HCT116 (cell line): ENCODE results near the gene WWOX. TPM values are rescaled to one million over a fixed set of nuclear protein-coding genes. Genes with fewer than 3 reads are reported as not detected.

Experiments used
- ATAC-seq: fragments of 200-7000 bp; cut with Tn5 transposase; 2 replicates; pipeline ENCODE4 v1.9.1; 2020; ENCODE audit warnings: mild to moderate bottlenecking, moderate library complexity
- BruUV-seq: library from RNA; stranded (reverse); fragments of 400-500 nt; replicated peaks from 2 replicates; lab custom pipeline; 2021; lab: Mats Ljungman, UMichigan
- CTCF ChIA-PET: fragments of 300-600 bp; sonication (Branson Sonifier 250); formaldehyde crosslinking; loops from one replicate; lab custom pipeline; 2021; ENCODE audit warnings: antibody characterized with exemption; lab: Charles Lee
- POLR2A ChIA-PET: fragments of 300-600, 350-600 bp; sonication (Branson Sonifier 250); formaldehyde crosslinking; loops from one replicate; lab custom pipeline; 2021; ENCODE audit warnings: antibody characterized with exemption; lab: Charles Lee
- RAD21 ChIA-PET, 2 experiments: fragments of 300-600 bp; sonication (Branson Sonifier 250); formaldehyde crosslinking; loops; one replicate each; lab custom pipeline; 2023; ENCODE audit warnings: low total read pairs in 2 of 2; ENCODE audit not compliant: uncharacterized antibody in 2 of 2, unreplicated experiment in 2 of 2, low non-redundant PET in 1 of 2; lab: Charles Lee
- DNase-seq: peaks from one replicate; pipeline ENCODE4 v3.0.0-alpha.2; 2010; ENCODE audit warnings: low read depth, low spot score
- H2AFZ ChIP-seq: fragments of 200-600 bp; shearing (Covaris generic), sonication (generic); 2 replicates; pipeline ENCODE4 v1.6.1; 2017; ENCODE audit warnings: low read depth, mixed run types, mixed read lengths, antibody characterized with exemption, low read length; ENCODE audit not compliant: poor library complexity, severe bottlenecking
- H3K27ac ChIP-seq: 2 replicates; pipeline ENCODE4 v1.5.1; 2012; ENCODE audit warnings: low read depth, low read length
- H3K27me3 ChIP-seq: fragments of 200-600 bp; sonication (generic); 2 replicates; pipeline ENCODE4 v1.6.1; 2016; ENCODE audit warnings: mixed run types, low read length, mixed read lengths; ENCODE audit not compliant: insufficient read depth
- H3K36me3 ChIP-seq, 2 experiments: fragments of 200-500 bp in 1 of 2; fragments of 200-600 bp in 1 of 2; sonication (Bioruptor generic) in 1 of 2; sonication (generic) in 1 of 2; 2 replicates each; pipeline versions ENCODE4 v1.5.1 to v1.6.1; 2014 to 2016; ENCODE audit warnings: low read length in 2 of 2, inconsistent platforms in 1 of 2, mixed read lengths in 1 of 2, mixed run types in 1 of 2; ENCODE audit not compliant: insufficient read depth in 2 of 2, control insufficient read depth in 1 of 2
- H3K4me1 ChIP-seq, 2 experiments: fragments of 200-600 bp in 1 of 2; sonication (generic) in 1 of 2; 2 replicates each; pipeline versions ENCODE4 v1.5.1 to v1.6.1; 2012 to 2017; ENCODE audit warnings: low read length in 2 of 2, inconsistent platforms in 1 of 2, mild to moderate bottlenecking in 1 of 2, mixed read lengths in 1 of 2, mixed run types in 1 of 2, moderate library complexity in 1 of 2; ENCODE audit not compliant: insufficient read depth in 2 of 2, control insufficient read depth in 1 of 2
- H3K4me2 ChIP-seq: fragments of 200-600 bp; sonication (generic); 2 replicates; pipeline ENCODE4 v1.6.1; 2017; ENCODE audit warnings: mixed run types, low read length, mixed read lengths
- H3K4me3 ChIP-seq, 2 experiments: fragments of 200-600 bp in 1 of 2; sonication (generic) in 1 of 2; replicated peaks in 1 of 2; 2 replicates each; pipeline ENCODE4 v1.5.1; 2011 to 2016; ENCODE audit warnings: low read length in 2 of 2, control low read depth in 1 of 2, low read depth in 1 of 2, mild to moderate bottlenecking in 1 of 2, mixed read lengths in 1 of 2, mixed run types in 1 of 2
- H3K79me2 ChIP-seq: fragments of 200-600 bp; sonication (generic); 2 replicates; pipeline ENCODE4 v1.6.1; 2017; ENCODE audit warnings: mild to moderate bottlenecking, mixed run types, low read length, moderate library complexity, mixed read lengths; ENCODE audit not compliant: insufficient read depth
- H3K9ac ChIP-seq: fragments of 200-600 bp; sonication (generic); 2 replicates; pipeline ENCODE4 v1.6.1; 2016; ENCODE audit warnings: low read length, mixed read lengths
- H3K9me2 ChIP-seq: fragments of 200-600 bp; sonication (generic), shearing (Covaris generic); 2 replicates; pipeline ENCODE4 v1.6.1; 2017; ENCODE audit warnings: mixed run types, mild to moderate bottlenecking, moderate library complexity; ENCODE audit not compliant: insufficient read depth
- H3K9me3 ChIP-seq, 2 experiments: fragments of 200-500 bp in 1 of 2; fragments of 200-600 bp in 1 of 2; sonication (Bioruptor generic) in 1 of 2; sonication (generic) in 1 of 2; 2 replicates each; pipeline ENCODE4 v1.6.1; 2014 to 2017; ENCODE audit warnings: low read length in 2 of 2, mixed read lengths in 2 of 2, inconsistent platforms in 1 of 2, low read depth in 1 of 2, mild to moderate bottlenecking in 1 of 2, mixed run types in 1 of 2, moderate library complexity in 1 of 2; ENCODE audit not compliant: control insufficient read depth in 1 of 2, insufficient read depth in 1 of 2
- H4K20me1 ChIP-seq: fragments of 200-600 bp; sonication (generic), shearing (Covaris generic); 2 replicates; pipeline ENCODE4 v1.6.1; 2017; ENCODE audit warnings: mixed run types, mild to moderate bottlenecking, moderate library complexity; ENCODE audit not compliant: insufficient read depth
- CBX3 ChIP-seq: IDR thresholded peaks from 2 replicates; pipeline ENCODE4 v1.6.1; 2012; ENCODE audit warnings: low read depth
- CEBPB ChIP-seq: IDR thresholded peaks from 2 replicates; pipeline ENCODE4 v1.6.1; 2012; ENCODE audit warnings: low read depth
- EGR1 ChIP-seq: IDR thresholded peaks from 2 replicates; pipeline ENCODE4 v1.6.1; 2012; ENCODE audit warnings: low read depth
- ELF1 ChIP-seq: IDR thresholded peaks from 2 replicates; pipeline ENCODE4 v1.6.1; 2012; ENCODE audit warnings: low read depth, borderline replicate concordance
- EZH2 ChIP-seq: fragments of 200-600 bp; sonication (generic); IDR thresholded peaks from 2 replicates; pipeline ENCODE4 v1.6.1; 2017; ENCODE audit warnings: antibody characterized with exemption, mixed run types
- EZH2phosphoT487 ChIP-seq: fragments of 200-600 bp; IDR thresholded peaks from 2 replicates; pipeline ENCODE4 v1.6.1; 2018; ENCODE audit warnings: antibody characterized with exemption, borderline replicate concordance
- FOSL1 ChIP-seq: IDR thresholded peaks from 2 replicates; pipeline ENCODE4 v1.6.1; 2012; ENCODE audit warnings: low read depth
- JUND ChIP-seq: IDR thresholded peaks from 2 replicates; pipeline ENCODE4 v1.6.1; 2012
- RAD21 ChIP-seq: IDR thresholded peaks from 2 replicates; pipeline ENCODE4 v1.6.1; 2012; ENCODE audit warnings: low read depth, mild to moderate bottlenecking
- SP1 ChIP-seq: IDR thresholded peaks from 2 replicates; pipeline ENCODE4 v1.6.1; 2012; ENCODE audit warnings: low read depth
- SRF ChIP-seq: IDR thresholded peaks from 2 replicates; pipeline ENCODE4 v1.6.1; 2012; ENCODE audit warnings: low read depth
- TCF7L2 ChIP-seq: IDR thresholded peaks from 2 replicates; pipeline ENCODE4 v1.7.0; 2011; ENCODE audit warnings: borderline replicate concordance, inconsistent platforms; ENCODE audit not compliant: insufficient read depth, insufficient read length; ENCODE audit errors: extremely low read depth
- YY1 ChIP-seq: IDR thresholded peaks from 2 replicates; pipeline ENCODE4 v1.6.1; 2011; ENCODE audit warnings: low read length, low read depth, moderate library complexity, mild to moderate bottlenecking; ENCODE audit not compliant: insufficient replicate concordance; ENCODE audit errors: extremely low read depth
- ZNF274 ChIP-seq: fragments of 200-500 bp; sonication (Bioruptor generic); IDR thresholded peaks from 2 replicates; pipeline ENCODE4 v1.6.1; 2014; ENCODE audit warnings: mild to moderate bottlenecking, low read depth, low read length, inconsistent platforms
- intact Hi-C: fragments of 100-400 bp; cut with micrococcal nuclease; formaldehyde crosslinking; loops from 2 replicates; pipeline ENCODE4 v1.10.0; 2022
- total RNA-seq: library from RNA; stranded (reverse); gene quantifications from one replicate; pipeline ENCODE4 v1.2.1, GENCODE V29; 2021; ENCODE audit not compliant: unreplicated experiment
- TF ChIP-seq, protein P1 (sequence below): IDR thresholded peaks from 2 replicates; pipeline ENCODE4 v1.6.1; 2012; ENCODE audit warnings: low read depth
- TF ChIP-seq, protein P2 (sequence below): IDR thresholded peaks from 2 replicates; pipeline ENCODE4 v1.6.1; 2012
- TF ChIP-seq, protein P3 (sequence below): IDR thresholded peaks from 2 replicates; pipeline ENCODE4 v1.6.1; 2011; ENCODE audit warnings: mild to moderate bottlenecking, low read length, moderate library complexity; ENCODE audit not compliant: insufficient replicate concordance; ENCODE audit errors: extremely low read depth
- TF ChIP-seq, protein P4 (sequence below), 3 experiments: fragments of 200-600 bp in 1 of 3; sonication (generic) in 1 of 3; IDR thresholded peaks in 2 of 3; conservative IDR thresholded peaks in 1 of 3; 2 replicates each; pipeline ENCODE4 v1.5.1; 2012 to 2017; ENCODE audit warnings: low read depth in 2 of 3, low read length in 2 of 3, antibody characterized with exemption in 1 of 3, borderline replicate concordance in 1 of 3, control low read depth in 1 of 3, mild to moderate bottlenecking in 1 of 3, mixed read lengths in 1 of 3, mixed run types in 1 of 3, moderate library complexity in 1 of 3; ENCODE audit not compliant: insufficient read depth in 1 of 3
- TF ChIP-seq, protein P5 (sequence below): IDR thresholded peaks from 2 replicates; pipeline ENCODE4 v1.6.1; 2012

WWOX gene
- total RNA-seq, 1 experiment from 2014 or later = 13.7 TPM

DNA sequence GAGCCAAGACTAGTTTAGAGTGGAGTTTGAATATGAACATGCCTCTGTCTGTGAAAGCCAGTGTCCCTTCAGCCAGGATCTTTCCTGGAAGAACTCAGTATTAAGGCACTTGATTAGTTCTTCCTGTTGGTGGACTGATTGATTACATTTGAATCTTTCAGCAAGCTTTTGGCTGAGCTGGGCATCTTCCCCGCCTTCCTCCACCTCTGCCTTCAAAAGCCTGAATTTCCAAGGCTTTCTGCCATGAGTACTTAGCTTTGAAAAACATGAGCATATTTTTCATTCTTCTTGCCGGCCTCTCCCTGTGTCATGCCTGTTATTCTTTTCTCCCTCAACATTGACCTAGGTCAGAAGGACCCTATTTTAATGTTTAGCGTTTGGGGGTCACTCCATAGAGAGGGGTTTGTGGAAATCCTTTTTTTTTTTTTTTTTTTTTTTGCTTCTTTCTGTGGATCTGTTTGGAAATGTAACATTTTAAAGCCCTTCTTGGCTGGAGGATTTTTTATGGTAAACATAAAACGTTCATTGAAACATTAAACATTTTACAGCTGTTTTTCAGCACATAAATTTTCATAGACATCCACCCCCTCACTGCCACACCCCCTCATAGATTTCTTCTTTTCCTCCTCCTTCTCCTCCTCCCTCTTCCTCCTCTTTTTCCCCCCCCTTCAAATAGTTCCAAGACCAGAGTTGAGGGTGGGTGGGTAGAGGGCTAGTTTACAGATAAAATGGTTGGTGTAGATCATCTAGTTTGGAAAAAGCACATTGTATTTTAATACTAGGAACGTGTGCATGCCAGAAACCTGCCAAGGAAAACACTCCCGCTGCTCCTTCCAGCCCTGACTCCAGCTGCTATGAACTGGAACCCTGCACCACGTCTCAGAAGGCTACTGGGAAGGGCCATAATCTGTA is 645.9 kb downstream of the WWOX start:
- H3K4me3 ChIP-seq = no peak overlapping the region
- POLR2A ChIA-PET = no interaction called here
- H3K9ac ChIP-seq = no peak overlapping the region
- no peaks in the 10 kb centered on the region for H3K9me2 ChIP-seq
- no peak for ATAC-seq
- no TSS peak for BruUV-seq
- H3K4me1 ChIP-seq = no peaks in the 10 kb centered on the region
- H3K79me2 ChIP-seq = no peaks in the 10 kb centered on the region
- H4K20me1 ChIP-seq = no peaks in the 10 kb centered on the region
- no peaks in the 10 kb centered on the region for H3K27me3 ChIP-seq
- RAD21 ChIA-PET = no interaction called here
- no peak overlapping the region for H3K4me2 ChIP-seq
- no peak overlapping the region for H3K27ac ChIP-seq
- intact Hi-C loops = no loop called here
- CTCF ChIA-PET = no interaction called here
- H3K36me3 ChIP-seq = no peaks in the 10 kb centered on the region
- no peaks in the 10 kb centered on the region; a peak in 1 of 4 replicates for H3K9me3 ChIP-seq
- no peak for TF ChIP-seq CEBPB
- no peak for TF ChIP-seq YY1
- no peak for TF ChIP-seq FOSL1
- TF ChIP-seq RAD21 = no peak
- TF ChIP-seq, protein P1, sequence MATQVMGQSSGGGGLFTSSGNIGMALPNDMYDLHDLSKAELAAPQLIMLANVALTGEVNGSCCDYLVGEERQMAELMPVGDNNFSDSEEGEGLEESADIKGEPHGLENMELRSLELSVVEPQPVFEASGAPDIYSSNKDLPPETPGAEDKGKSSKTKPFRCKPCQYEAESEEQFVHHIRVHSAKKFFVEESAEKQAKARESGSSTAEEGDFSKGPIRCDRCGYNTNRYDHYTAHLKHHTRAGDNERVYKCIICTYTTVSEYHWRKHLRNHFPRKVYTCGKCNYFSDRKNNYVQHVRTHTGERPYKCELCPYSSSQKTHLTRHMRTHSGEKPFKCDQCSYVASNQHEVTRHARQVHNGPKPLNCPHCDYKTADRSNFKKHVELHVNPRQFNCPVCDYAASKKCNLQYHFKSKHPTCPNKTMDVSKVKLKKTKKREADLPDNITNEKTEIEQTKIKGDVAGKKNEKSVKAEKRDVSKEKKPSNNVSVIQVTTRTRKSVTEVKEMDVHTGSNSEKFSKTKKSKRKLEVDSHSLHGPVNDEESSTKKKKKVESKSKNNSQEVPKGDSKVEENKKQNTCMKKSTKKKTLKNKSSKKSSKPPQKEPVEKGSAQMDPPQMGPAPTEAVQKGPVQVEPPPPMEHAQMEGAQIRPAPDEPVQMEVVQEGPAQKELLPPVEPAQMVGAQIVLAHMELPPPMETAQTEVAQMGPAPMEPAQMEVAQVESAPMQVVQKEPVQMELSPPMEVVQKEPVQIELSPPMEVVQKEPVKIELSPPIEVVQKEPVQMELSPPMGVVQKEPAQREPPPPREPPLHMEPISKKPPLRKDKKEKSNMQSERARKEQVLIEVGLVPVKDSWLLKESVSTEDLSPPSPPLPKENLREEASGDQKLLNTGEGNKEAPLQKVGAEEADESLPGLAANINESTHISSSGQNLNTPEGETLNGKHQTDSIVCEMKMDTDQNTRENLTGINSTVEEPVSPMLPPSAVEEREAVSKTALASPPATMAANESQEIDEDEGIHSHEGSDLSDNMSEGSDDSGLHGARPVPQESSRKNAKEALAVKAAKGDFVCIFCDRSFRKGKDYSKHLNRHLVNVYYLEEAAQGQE = no peak
- TF ChIP-seq, protein P2, sequence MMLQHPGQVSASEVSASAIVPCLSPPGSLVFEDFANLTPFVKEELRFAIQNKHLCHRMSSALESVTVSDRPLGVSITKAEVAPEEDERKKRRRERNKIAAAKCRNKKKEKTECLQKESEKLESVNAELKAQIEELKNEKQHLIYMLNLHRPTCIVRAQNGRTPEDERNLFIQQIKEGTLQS = no peak
- TF ChIP-seq ZNF274 = no peak
- TF ChIP-seq SRF = no peak
- TF ChIP-seq, protein P3, sequence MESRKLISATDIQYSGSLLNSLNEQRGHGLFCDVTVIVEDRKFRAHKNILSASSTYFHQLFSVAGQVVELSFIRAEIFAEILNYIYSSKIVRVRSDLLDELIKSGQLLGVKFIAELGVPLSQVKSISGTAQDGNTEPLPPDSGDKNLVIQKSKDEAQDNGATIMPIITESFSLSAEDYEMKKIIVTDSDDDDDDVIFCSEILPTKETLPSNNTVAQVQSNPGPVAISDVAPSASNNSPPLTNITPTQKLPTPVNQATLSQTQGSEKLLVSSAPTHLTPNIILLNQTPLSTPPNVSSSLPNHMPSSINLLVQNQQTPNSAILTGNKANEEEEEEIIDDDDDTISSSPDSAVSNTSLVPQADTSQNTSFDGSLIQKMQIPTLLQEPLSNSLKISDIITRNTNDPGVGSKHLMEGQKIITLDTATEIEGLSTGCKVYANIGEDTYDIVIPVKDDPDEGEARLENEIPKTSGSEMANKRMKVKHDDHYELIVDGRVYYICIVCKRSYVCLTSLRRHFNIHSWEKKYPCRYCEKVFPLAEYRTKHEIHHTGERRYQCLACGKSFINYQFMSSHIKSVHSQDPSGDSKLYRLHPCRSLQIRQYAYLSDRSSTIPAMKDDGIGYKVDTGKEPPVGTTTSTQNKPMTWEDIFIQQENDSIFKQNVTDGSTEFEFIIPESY = no peak
- TF ChIP-seq, protein P4, sequence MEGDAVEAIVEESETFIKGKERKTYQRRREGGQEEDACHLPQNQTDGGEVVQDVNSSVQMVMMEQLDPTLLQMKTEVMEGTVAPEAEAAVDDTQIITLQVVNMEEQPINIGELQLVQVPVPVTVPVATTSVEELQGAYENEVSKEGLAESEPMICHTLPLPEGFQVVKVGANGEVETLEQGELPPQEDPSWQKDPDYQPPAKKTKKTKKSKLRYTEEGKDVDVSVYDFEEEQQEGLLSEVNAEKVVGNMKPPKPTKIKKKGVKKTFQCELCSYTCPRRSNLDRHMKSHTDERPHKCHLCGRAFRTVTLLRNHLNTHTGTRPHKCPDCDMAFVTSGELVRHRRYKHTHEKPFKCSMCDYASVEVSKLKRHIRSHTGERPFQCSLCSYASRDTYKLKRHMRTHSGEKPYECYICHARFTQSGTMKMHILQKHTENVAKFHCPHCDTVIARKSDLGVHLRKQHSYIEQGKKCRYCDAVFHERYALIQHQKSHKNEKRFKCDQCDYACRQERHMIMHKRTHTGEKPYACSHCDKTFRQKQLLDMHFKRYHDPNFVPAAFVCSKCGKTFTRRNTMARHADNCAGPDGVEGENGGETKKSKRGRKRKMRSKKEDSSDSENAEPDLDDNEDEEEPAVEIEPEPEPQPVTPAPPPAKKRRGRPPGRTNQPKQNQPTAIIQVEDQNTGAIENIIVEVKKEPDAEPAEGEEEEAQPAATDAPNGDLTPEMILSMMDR (IDR thresholded peaks at IDR 0.05 in 2 of 3, conservative IDR thresholded peaks at IDR 0.05 in 1 of 3; ENCODE audit: borderline replicate concordance in 1 of 3, insufficient read depth in 1 of 3, low read depth in 2 of 3, low read length in 2 of 3) = no peak
- TF ChIP-seq, protein P5, sequence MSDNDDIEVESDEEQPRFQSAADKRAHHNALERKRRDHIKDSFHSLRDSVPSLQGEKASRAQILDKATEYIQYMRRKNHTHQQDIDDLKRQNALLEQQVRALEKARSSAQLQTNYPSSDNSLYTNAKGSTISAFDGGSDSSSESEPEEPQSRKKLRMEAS = no peak
- TF ChIP-seq CBX3 = no peak
- no peak for TF ChIP-seq ELF1
- TF ChIP-seq TCF7L2 = no peak
- TF ChIP-seq EGR1 = no peak
- no peak for TF ChIP-seq EZH2
- TF ChIP-seq JUND = no peak
- no peak for TF ChIP-seq SP1
- no peak for TF ChIP-seq EZH2phosphoT487
- DNase-seq = no peak
- no peak overlapping the region for H2AFZ ChIP-seq
